ENCODE results near the gene SHISA9.

The SHISA9 gene

GRCh38 chr16:13080531-13080930, 179.1 kb downstream of the SHISA9 start:
- no peak for DNase-seq

- no peak for DNase-seq
These were observed 180.5 kb downstream of the SHISA9 start for GRCh38 chr16:13081825-13082331.

GRCh38 chr16:13083681-13084080, 182.3 kb downstream of the SHISA9 start:
- no peak for DNase-seq

- no peak for DNase-seq
These were observed 182.9 kb downstream of the SHISA9 start for GRCh38 chr16:13084331-13084730.

GRCh38 chr16:13093661-13094060, 192.3 kb downstream of the SHISA9 start:
- DNase-seq, result no peak

GRCh38 chr16:13095061-13095460, 193.7 kb downstream of the SHISA9 start:
- no peak for DNase-seq

GRCh38 chr16:13098536-13098935, 197.1 kb downstream of the SHISA9 start:
- DNase-seq, result no peak

- no peak for DNase-seq
These were observed 198.4 kb downstream of the SHISA9 start for GRCh38 chr16:13099822-13100221.

GRCh38 chr16:13100970-13101369, 199.6 kb downstream of the SHISA9 start:
- no peak for DNase-seq

- no peak for DNase-seq
These were observed 200.4 kb downstream of the SHISA9 start for GRCh38 chr16:13101828-13102227.

- no peak for DNase-seq
These were observed 201.0 kb downstream of the SHISA9 start for GRCh38 chr16:13102401-13102800.

GRCh38 chr16:13103831-13104530, 202.6 kb downstream of the SHISA9 start:
- no peak for DNase-seq

GRCh38 chr16:13104772-13105171, 203.4 kb downstream of the SHISA9 start:
- DNase-seq, result no peak

GRCh38 chr16:13105427-13105826, 204.0 kb downstream of the SHISA9 start:
- DNase-seq, result no peak

- no peak for DNase-seq
These were observed 205.1 kb downstream of the SHISA9 start for GRCh38 chr16:13106464-13106863.

GRCh38 chr16:13108126-13108525, 206.7 kb downstream of the SHISA9 start:
- DNase-seq, result no peak

GRCh38 chr16:13109171-13109570, 207.8 kb downstream of the SHISA9 start:
- DNase-seq, result no peak

GRCh38 chr16:13110124-13110796, 208.9 kb downstream of the SHISA9 start:
- no peak for DNase-seq

- no peak for DNase-seq
These were observed 210.3 kb downstream of the SHISA9 start for GRCh38 chr16:13111747-13112146.

- no peak for DNase-seq
These were observed 212.3 kb downstream of the SHISA9 start for GRCh38 chr16:13113741-13114140.

GRCh38 chr16:13118091-13118490, 216.7 kb downstream of the SHISA9 start:
- DNase-seq, result no peak

GRCh38 chr16:13120091-13120490, 218.7 kb downstream of the SHISA9 start:
- no peak for DNase-seq

GRCh38 chr16:13120557-13120956, 219.2 kb downstream of the SHISA9 start:
- no peak for DNase-seq

- DNase-seq, result no peak
These were observed 222.6 kb downstream of the SHISA9 start for GRCh38 chr16:13123991-13124390.

Data from inflammatory macrophage (primary cell).